GM10266 (cell line): ENCODE results near the gene C1orf35.

Source experiments
- DNase-seq: peaks from one replicate; pipeline ENCODE4 v3.0.0; 2012; ENCODE audit errors: extremely low spot score
- TF ChIP-seq, protein P1 (sequence below): IDR thresholded peaks from 2 replicates; pipeline ENCODE4 v1.5.1; 2012; ENCODE audit warnings: mild to moderate bottlenecking, low read depth; ENCODE audit not compliant: control insufficient read depth, insufficient read depth; ENCODE audit errors: missing control alignments

C1orf35 gene

DNA sequence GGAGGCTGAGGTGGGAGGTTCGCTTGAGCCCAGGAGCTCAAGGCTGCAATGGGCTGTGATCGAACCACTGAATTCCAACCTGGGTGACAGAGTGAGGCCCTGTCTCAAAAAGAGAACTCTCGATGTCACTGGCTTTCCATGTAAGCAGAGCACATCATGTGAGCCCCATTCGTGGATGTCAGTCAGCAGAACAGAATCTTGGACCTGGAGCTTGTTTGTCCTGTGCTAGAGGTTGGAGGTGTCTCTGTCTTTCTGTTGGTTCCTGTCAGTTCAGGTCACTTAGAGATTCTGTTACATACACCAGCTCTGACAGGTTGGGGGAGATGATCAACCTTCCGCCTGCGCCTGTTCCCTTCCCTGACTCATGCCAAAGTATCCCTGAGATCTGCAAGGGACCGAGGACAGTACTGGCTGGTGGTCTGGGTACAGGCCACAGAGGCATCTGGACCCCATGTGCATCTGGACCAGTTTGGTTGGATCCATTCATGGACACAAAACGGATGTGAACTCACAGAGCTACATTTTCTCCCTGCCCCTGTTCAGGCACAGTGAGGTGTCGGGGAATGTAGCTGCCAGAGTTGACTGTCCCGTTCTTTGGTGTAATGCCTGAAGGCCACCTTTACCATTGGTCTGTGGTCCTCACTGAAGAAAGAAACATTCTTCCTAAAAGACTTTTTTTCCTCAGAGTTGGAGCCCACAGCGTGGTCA lies 10.6 kb downstream of the C1orf35 start:
- TF ChIP-seq, protein P1, sequence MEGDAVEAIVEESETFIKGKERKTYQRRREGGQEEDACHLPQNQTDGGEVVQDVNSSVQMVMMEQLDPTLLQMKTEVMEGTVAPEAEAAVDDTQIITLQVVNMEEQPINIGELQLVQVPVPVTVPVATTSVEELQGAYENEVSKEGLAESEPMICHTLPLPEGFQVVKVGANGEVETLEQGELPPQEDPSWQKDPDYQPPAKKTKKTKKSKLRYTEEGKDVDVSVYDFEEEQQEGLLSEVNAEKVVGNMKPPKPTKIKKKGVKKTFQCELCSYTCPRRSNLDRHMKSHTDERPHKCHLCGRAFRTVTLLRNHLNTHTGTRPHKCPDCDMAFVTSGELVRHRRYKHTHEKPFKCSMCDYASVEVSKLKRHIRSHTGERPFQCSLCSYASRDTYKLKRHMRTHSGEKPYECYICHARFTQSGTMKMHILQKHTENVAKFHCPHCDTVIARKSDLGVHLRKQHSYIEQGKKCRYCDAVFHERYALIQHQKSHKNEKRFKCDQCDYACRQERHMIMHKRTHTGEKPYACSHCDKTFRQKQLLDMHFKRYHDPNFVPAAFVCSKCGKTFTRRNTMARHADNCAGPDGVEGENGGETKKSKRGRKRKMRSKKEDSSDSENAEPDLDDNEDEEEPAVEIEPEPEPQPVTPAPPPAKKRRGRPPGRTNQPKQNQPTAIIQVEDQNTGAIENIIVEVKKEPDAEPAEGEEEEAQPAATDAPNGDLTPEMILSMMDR: no peak

DNA sequence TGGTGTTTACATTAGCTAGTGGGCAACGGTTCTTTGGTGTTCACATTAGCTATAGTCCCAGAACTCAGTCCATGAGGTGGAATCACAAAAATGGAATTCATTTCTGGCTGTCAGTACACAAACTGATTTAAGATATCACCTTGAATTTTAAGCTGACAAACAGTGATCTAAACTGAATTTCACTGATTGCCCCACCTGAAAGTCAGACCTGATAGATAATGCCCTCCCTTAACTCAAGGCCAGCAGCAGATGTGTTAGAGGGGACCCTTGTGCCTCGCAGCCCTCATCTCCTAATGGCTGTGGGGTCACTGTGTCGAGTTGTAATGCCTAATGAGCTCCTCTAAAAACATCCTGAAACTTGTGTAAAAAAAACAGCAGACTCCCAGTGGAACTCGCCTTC lies 12.0 kb downstream of the C1orf35 start:
- TF ChIP-seq, protein P1: no peak
- no peak for DNase-seq

More for the DNA sequence above, 10.6 kb downstream of the C1orf35 start:
- no peak for DNase-seq

DNA sequence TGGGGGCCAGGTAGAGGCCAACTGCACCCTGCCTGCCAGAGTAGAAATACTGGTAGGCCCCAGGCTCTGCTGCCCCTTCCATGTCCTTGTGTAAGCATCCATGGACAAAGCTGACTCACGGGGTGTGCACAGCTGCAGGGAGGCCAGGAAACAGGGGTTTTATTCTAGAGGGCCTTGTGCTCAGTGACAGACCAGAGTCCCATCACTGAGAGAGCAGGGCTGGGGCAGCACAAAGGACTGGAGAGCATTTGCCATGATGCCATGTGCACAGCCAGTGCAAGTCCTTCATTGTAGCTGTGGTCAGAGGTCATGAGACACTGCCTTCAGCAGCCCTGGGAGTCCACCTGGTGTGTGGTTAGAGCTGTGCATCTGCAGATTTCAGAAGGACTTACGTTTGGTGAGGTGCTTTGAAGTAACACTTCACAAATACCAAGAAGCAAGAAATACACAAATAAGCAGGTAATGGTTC lies 12.5 kb downstream of the C1orf35 start:
- TF ChIP-seq, protein P1: no peak
- DNase-seq: no peak

DNA sequence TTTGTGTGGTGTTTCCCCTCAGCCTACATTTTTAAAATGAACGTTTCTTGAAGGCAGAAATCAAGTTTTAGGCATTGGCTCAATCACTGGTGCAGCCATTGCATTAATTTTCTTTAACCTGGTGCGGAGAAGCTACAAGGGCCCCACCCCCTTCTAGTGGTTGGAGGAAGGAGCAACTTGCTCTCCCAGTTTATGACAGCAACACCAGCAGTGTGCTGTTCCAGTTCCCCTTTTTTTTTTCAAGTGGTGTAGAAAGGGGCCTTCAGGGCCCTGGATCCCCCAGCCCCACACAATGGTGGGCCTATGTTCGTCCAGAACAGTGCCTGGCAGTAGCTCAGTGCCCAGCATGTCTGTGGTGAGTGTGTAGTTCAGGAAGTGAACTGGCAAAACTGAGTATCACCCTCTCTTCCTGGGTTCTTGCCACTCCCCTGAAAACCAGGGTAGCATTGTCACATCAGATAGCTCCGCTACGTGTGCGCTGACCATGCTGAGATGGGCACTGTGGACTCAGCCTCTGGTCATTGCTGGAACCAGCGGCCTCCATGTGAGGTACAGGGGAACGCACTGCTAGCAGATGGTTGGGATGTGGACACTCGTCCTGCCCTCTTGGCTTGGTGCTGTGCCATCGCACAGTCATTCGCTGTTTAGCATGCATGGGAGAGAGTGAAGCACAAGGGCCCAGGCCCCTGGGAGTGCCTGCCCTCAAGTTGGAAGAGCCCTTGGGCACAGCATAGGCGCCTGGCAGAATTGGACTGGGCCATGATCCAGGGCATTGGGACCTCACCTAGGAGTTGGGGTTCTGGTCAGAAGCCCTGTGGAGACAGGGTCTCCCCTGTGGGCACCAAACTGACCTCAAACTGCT lies 13.4 kb downstream of the C1orf35 start:
- DNase-seq: no peak
- TF ChIP-seq, protein P1: no peak

DNA sequence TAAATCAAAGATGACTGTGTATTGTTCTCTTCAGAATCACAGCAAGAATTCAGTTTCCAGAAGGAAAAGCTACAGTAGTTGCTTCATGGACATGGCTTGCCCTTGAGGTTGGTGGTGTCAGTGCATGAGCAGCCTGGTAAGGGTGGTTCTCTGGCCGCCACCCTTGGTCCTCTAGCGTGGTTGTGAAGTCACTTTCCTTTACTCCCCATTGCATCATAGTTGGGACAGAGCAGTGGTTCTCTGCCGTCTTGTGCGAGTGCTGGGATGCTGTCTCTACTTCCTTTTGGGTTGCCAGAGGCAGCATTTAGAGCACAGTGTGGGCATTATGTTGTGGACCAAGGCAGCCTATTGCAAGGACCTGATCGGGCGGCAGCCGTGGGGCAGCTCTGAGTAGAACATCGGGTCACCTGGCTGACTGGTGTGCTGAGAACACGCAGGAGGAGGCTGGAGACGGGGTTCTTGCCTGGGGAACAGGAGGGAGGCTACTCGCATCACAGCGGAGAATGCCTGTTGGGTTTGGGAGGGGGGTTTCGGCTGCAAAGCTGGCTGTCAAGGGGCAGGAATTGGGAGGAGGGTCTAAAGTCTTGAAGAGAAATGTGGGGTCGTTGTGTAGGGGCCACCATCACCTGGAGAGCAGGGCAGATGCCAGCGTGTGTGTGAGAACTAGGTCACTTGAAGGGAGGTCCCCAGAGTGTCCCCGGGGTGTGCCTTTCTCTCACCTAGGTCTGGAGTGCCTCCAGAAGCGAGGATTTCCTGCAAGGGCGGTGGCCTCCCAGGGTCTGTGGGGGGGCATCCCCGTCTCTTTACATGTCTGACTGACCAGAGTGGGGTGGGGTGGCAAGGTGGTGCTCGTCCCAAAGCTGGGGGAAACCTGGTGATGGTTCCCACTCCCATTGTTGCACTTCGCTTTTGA lies 14.3 kb downstream of the C1orf35 start:
- no peak for DNase-seq
- TF ChIP-seq, protein P1: no peak

DNA sequence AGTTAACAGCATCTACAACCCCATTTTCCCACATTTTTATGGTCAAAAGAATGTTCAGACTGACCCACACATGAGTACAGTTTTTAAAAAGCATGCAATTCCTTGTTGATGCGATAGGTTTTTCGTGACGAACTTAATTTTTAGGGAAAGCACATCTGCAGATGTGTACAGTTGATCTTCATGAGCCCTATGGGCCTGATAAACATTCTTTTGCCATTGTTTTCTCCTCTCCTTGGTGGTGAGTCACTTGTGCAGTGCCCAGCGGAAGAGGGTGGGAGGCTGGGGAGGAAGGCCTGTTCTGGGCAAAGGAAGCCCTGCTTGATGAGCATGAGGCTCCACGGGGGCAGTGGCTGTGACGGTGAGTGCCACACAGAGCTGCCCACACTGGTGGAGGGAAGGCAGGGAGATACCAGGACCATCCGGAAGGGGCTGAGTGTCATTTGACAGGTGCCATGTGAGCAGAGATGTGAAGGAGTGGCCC lies 15.3 kb downstream of the C1orf35 start:
- DNase-seq: no peak
- TF ChIP-seq, protein P1: no peak
